Measurements from ENCODE around the gene CACNA1C. TPM values are rescaled to one million over a fixed set of nuclear protein-coding genes. Genes with fewer than 3 reads are reported as not detected.

The CACNA1C gene
- total RNA-seq, 5 donors from 2014 or later (not counting 1 experiment from before 2014, with no cell fraction given), result 0.10 to 0.26 (median 0.16) TPM

GRCh38 chr12:2309647-2310046 is 256.9 kb downstream of the CACNA1C start:
- WGBS (ENCODE audit: insufficient coverage), result 86% methylated on average over 3 of the region's 5 CpGs
- H3K9me3 Mint-ChIP-seq, result no peaks in the 10 kb centered on the region
- POLR2A ChIA-PET, result no interaction called here
- H3K36me3 Mint-ChIP-seq, result no peaks in the 10 kb centered on the region
- H3K27me3 Mint-ChIP-seq, result no peaks in the 10 kb centered on the region
- no peak overlapping the region for H3K4me3 Mint-ChIP-seq
- DNase-seq (no peak), ATAC-seq (replicated peaks in 1 of 4) (no peak)
- no peak overlapping the region for H3K4me3 ChIP-seq (ENCODE audit: control insufficient read depth in 1 of 2, extremely low read depth in 1 of 2, low read length in 1 of 2)
- H3K36me3 ChIP-seq (ENCODE audit: control insufficient read depth in 2 of 2, extremely low read depth in 1 of 2, insufficient read depth in 1 of 2, low read length in 1 of 2), result no peaks in the 10 kb centered on the region
- no peaks in the 10 kb centered on the region for H3K9me3 ChIP-seq
- H3K4me1 Mint-ChIP-seq, result peaks cover 0 to 3% (median 0%) of the 10 kb centered on the region in 3 donors
- no peaks in the 10 kb centered on the region for H3K4me1 ChIP-seq (ENCODE audit: control insufficient read depth in 1 of 2, extremely low read depth in 1 of 2, insufficient read depth in 2 of 2, low read length in 2 of 2)
- CTCF ChIA-PET, result no interaction called here
- no peak overlapping the region for H3K27ac ChIP-seq (ENCODE audit: low read length)
- peaks cover 0 to 6% of the 10 kb centered on the region in 2 experiments for H3K27me3 ChIP-seq (replicated peaks in 1 of 2; ENCODE audit: control insufficient read depth in 2 of 2, extremely low read depth in 1 of 2, insufficient read depth in 2 of 2, low read length in 1 of 2)
- H3K27ac Mint-ChIP-seq, result no peak overlapping the region

DNA sequence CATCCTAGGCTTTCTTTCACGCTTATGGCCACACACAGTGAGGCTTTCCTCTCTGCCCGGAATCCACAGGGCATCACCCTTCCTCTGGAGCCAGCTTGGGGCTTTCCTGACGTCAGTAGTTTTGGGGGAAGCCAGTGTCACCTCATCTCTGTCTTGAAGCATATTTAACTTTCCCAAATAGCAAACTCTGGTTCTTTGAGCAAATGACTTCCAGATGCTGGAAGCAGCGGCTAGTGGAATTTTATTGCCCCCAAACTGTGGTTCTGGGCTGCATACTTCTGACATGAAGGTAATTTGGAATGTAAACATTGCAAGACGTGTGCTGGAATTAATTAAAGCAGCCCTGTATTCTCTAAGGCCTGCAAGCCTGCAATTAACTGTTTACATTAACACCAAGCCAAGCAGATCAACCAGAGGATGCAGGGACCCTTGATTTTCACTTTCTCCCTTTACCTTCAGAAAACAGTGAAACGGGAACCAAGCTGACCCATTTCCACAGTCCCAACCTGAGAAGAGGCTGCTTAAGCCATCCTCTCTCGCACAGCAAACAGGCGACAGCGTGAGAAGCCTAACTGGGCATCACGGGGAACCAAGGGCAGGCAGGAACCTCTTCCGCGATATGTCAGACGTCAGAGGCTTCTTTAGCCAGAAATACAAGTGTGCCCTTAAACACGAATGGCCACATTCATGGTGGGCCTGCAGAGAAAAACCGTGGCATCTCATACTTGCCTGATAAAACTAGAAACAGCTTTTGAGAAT is 258.4 kb downstream of the CACNA1C start:
- Mint-ChIP-seq H3K36me3 (no peaks in the 10 kb centered on the region), H3K4me1 (no peaks in the 10 kb centered on the region), H3K27ac (no peak overlapping the region), H3K4me3 (no peak overlapping the region), H3K9me3 (no peaks in the 10 kb centered on the region), H3K27me3 (no peaks in the 10 kb centered on the region)
- ChIA-PET POLR2A (no interaction called here), CTCF (no interaction called here)
- Histone ChIP-seq H3K4me1 (ENCODE audit: control insufficient read depth in 1 of 2, extremely low read depth in 1 of 2, insufficient read depth in 2 of 2, low read length in 2 of 2) (no peaks in the 10 kb centered on the region), H3K27me3 (replicated peaks in 1 of 2; ENCODE audit: control insufficient read depth in 2 of 2, extremely low read depth in 1 of 2, insufficient read depth in 2 of 2, low read length in 1 of 2) (peaks cover 0 to 3% of the 10 kb centered on the region in 2 experiments), H3K36me3 (ENCODE audit: control insufficient read depth in 2 of 2, extremely low read depth in 1 of 2, insufficient read depth in 1 of 2, low read length in 1 of 2) (no peaks in the 10 kb centered on the region), H3K9me3 (no peaks in the 10 kb centered on the region), H3K4me3 (ENCODE audit: control insufficient read depth in 1 of 2, extremely low read depth in 1 of 2, low read length in 1 of 2) (no peak overlapping the region), H3K27ac (ENCODE audit: low read length) (no peak overlapping the region)
- no peak for DNase-seq
- 78% methylated on average over 10 of the region's 15 CpGs for whole genome bisulfite sequencing (ENCODE audit: insufficient coverage)
- no peak for ATAC-seq (replicated peaks in 1 of 4)

- H3K36me3 ChIP-seq (ENCODE audit: control insufficient read depth in 2 of 2, extremely low read depth in 1 of 2, insufficient read depth in 1 of 2, low read length in 1 of 2), result no peaks in the 10 kb centered on the region
- Mint-ChIP-seq H3K27me3 (no peaks in the 10 kb centered on the region), H3K27ac (no peak overlapping the region), H3K36me3 (no peaks in the 10 kb centered on the region), H3K4me1 (no peaks in the 10 kb centered on the region), H3K4me3 (no peak overlapping the region), H3K9me3 (no peaks in the 10 kb centered on the region)
- H3K4me3 ChIP-seq (ENCODE audit: control insufficient read depth in 1 of 2, extremely low read depth in 1 of 2, low read length in 1 of 2), result no peak overlapping the region
- peaks cover 0 to 3% of the 10 kb centered on the region in 2 experiments for H3K27me3 ChIP-seq (replicated peaks in 1 of 2; ENCODE audit: control insufficient read depth in 2 of 2, extremely low read depth in 1 of 2, insufficient read depth in 2 of 2, low read length in 1 of 2)
- ChIA-PET POLR2A (no interaction called here), CTCF (no interaction called here)
- H3K27ac ChIP-seq (ENCODE audit: low read length), result no peak overlapping the region
- H3K9me3 ChIP-seq, result no peaks in the 10 kb centered on the region
- no peak for DNase-seq
- H3K4me1 ChIP-seq (ENCODE audit: control insufficient read depth in 1 of 2, extremely low read depth in 1 of 2, insufficient read depth in 2 of 2, low read length in 2 of 2), result no peaks in the 10 kb centered on the region
- WGBS (ENCODE audit: insufficient coverage), result 100% methylated on average over 3 of the region's 7 CpGs
- no peak for ATAC-seq (replicated peaks in 1 of 4)
Measured at GRCh38 chr12:2312175-2312574, 259.4 kb downstream of the CACNA1C start.

- H3K9me3 Mint-ChIP-seq, result no peaks in the 10 kb centered on the region
- H3K27ac ChIP-seq (ENCODE audit: low read length), result no peak overlapping the region
- no peak overlapping the region for H3K27ac Mint-ChIP-seq
- H3K4me1 Mint-ChIP-seq, result no peaks in the 10 kb centered on the region
- no peak overlapping the region for H3K4me3 ChIP-seq (ENCODE audit: control insufficient read depth in 1 of 2, extremely low read depth in 1 of 2, low read length in 1 of 2)
- ChIA-PET POLR2A (no interaction called here), CTCF (no interaction called here)
- H3K4me3 Mint-ChIP-seq, result no peak overlapping the region
- H3K9me3 ChIP-seq, result no peaks in the 10 kb centered on the region
- peaks cover 0 to 3% of the 10 kb centered on the region in 2 experiments for H3K27me3 ChIP-seq (replicated peaks in 1 of 2; ENCODE audit: control insufficient read depth in 2 of 2, extremely low read depth in 1 of 2, insufficient read depth in 2 of 2, low read length in 1 of 2)
- H3K4me1 ChIP-seq (ENCODE audit: control insufficient read depth in 1 of 2, extremely low read depth in 1 of 2, insufficient read depth in 2 of 2, low read length in 2 of 2), result no peaks in the 10 kb centered on the region
- H3K27me3 Mint-ChIP-seq, result no peaks in the 10 kb centered on the region
- DNase-seq, result no peak
- no CpG with 5 or more reads among the region's 1 CpG for WGBS (ENCODE audit: insufficient coverage)
- no peaks in the 10 kb centered on the region for H3K36me3 ChIP-seq (ENCODE audit: control insufficient read depth in 2 of 2, extremely low read depth in 1 of 2, insufficient read depth in 1 of 2, low read length in 1 of 2)
- no peaks in the 10 kb centered on the region for H3K36me3 Mint-ChIP-seq
- no peak for ATAC-seq (replicated peaks in 1 of 4)
Measured at GRCh38 chr12:2312770-2313169, 260.0 kb downstream of the CACNA1C start.

GRCh38 chr12:2314492-2314891 is 261.7 kb downstream of the CACNA1C start:
- H3K4me3 Mint-ChIP-seq, result no peak overlapping the region
- H3K27me3 ChIP-seq (replicated peaks in 1 of 2; ENCODE audit: control insufficient read depth in 2 of 2, extremely low read depth in 1 of 2, insufficient read depth in 2 of 2, low read length in 1 of 2), result peaks cover 0 to 5% of the 10 kb centered on the region in 2 experiments
- peaks cover 0 to under 1% of the 10 kb centered on the region in 2 donors for H3K27me3 Mint-ChIP-seq
- no peaks in the 10 kb centered on the region for H3K4me1 ChIP-seq (ENCODE audit: control insufficient read depth in 1 of 2, extremely low read depth in 1 of 2, insufficient read depth in 2 of 2, low read length in 2 of 2)
- ATAC-seq (replicated peaks in 1 of 4) (no peak), DNase-seq (no peak)
- no peak overlapping the region for H3K27ac ChIP-seq (ENCODE audit: low read length)
- H3K27ac Mint-ChIP-seq, result no peak overlapping the region
- H3K4me1 Mint-ChIP-seq, result no peaks in the 10 kb centered on the region
- CTCF ChIA-PET, result no interaction called here
- POLR2A ChIA-PET, result no interaction called here
- H3K4me3 ChIP-seq (ENCODE audit: control insufficient read depth in 1 of 2, extremely low read depth in 1 of 2, low read length in 1 of 2), result no peak overlapping the region
- H3K36me3 ChIP-seq (ENCODE audit: control insufficient read depth in 2 of 2, extremely low read depth in 1 of 2, insufficient read depth in 1 of 2, low read length in 1 of 2), result no peaks in the 10 kb centered on the region
- WGBS (ENCODE audit: insufficient coverage), result no CpG with 5 or more reads among the region's 2 CpGs
- no peaks in the 10 kb centered on the region for H3K36me3 Mint-ChIP-seq
- no peaks in the 10 kb centered on the region for H3K9me3 Mint-ChIP-seq
- no peaks in the 10 kb centered on the region for H3K9me3 ChIP-seq

DNA sequence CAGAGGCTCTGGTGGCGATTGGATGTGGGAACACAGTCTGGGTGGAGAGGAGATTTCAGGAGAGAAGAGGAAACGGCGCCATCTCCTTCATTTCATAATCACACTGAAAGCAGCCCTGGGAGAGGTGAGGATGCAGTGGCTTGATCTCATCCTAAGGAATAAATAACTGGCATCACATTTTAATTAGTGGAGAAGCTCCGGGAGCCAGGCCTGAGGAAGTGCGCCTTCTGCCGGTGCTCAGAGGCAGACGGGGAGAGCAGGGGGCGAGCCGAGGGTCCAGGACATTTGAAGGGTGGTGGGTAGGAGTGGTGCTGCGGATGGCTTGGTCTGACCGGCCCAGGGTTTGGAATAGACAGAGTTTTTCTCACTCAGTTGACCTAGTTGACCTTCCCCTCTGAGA is 265.0 kb downstream of the CACNA1C start:
- Mint-ChIP-seq H3K36me3 (no peaks in the 10 kb centered on the region), H3K9me3 (no peaks in the 10 kb centered on the region), H3K27me3 (peaks cover 11 to 13% of the 10 kb centered on the region in 2 donors), H3K27ac (no peak overlapping the region), H3K4me1 (no peaks in the 10 kb centered on the region), H3K4me3 (no peak overlapping the region)
- H3K27ac ChIP-seq (ENCODE audit: low read length), result no peak overlapping the region
- H3K4me1 ChIP-seq (ENCODE audit: control insufficient read depth in 1 of 2, extremely low read depth in 1 of 2, insufficient read depth in 2 of 2, low read length in 2 of 2), result no peaks in the 10 kb centered on the region
- DNase-seq (no peak), ATAC-seq (replicated peaks in 1 of 4) (no peak)
- H3K36me3 ChIP-seq (ENCODE audit: control insufficient read depth in 2 of 2, extremely low read depth in 1 of 2, insufficient read depth in 1 of 2, low read length in 1 of 2), result no peaks in the 10 kb centered on the region
- WGBS (ENCODE audit: insufficient coverage), result 93% methylated on average over 8 of the region's 11 CpGs
- H3K9me3 ChIP-seq, result no peaks in the 10 kb centered on the region
- CTCF ChIA-PET, result no interaction called here
- H3K4me3 ChIP-seq (ENCODE audit: control insufficient read depth in 1 of 2, extremely low read depth in 1 of 2, low read length in 1 of 2), result no peak overlapping the region
- POLR2A ChIA-PET, result no interaction called here
- peaks cover 0 to 20% of the 10 kb centered on the region in 2 experiments for H3K27me3 ChIP-seq (replicated peaks in 1 of 2; ENCODE audit: control insufficient read depth in 2 of 2, extremely low read depth in 1 of 2, insufficient read depth in 2 of 2, low read length in 1 of 2)

GRCh38 chr12:2318286-2318685 is 265.5 kb downstream of the CACNA1C start:
- CTCF ChIA-PET, result no interaction called here
- H3K27ac Mint-ChIP-seq, result no peak overlapping the region
- no peak for ATAC-seq (replicated peaks in 1 of 4)

More at GRCh38 chr12:2318286-2318685, 265.5 kb downstream of the CACNA1C start:
- Histone ChIP-seq H3K27me3 (replicated peaks in 1 of 2; ENCODE audit: control insufficient read depth in 2 of 2, extremely low read depth in 1 of 2, insufficient read depth in 2 of 2, low read length in 1 of 2) (peaks cover 0 to 23% of the 10 kb centered on the region in 2 experiments), H3K9me3 (no peaks in the 10 kb centered on the region), H3K4me3 (ENCODE audit: control insufficient read depth in 1 of 2, extremely low read depth in 1 of 2, low read length in 1 of 2) (no peak overlapping the region), H3K36me3 (ENCODE audit: control insufficient read depth in 2 of 2, extremely low read depth in 1 of 2, insufficient read depth in 1 of 2, low read length in 1 of 2) (no peaks in the 10 kb centered on the region), H3K27ac (ENCODE audit: low read length) (no peak overlapping the region), H3K4me1 (ENCODE audit: control insufficient read depth in 1 of 2, extremely low read depth in 1 of 2, insufficient read depth in 2 of 2, low read length in 2 of 2) (no peaks in the 10 kb centered on the region)
- Mint-ChIP-seq H3K4me3 (no peak overlapping the region), H3K4me1 (no peaks in the 10 kb centered on the region), H3K27me3 (peaks cover 16 to 18% of the 10 kb centered on the region in 2 donors), H3K36me3 (no peaks in the 10 kb centered on the region), H3K9me3 (no peaks in the 10 kb centered on the region)
- no peak for DNase-seq
- POLR2A ChIA-PET, result no interaction called here
- 94% methylated on average over 7 of the region's 8 CpGs for WGBS (ENCODE audit: insufficient coverage)

All from T-cell (primary cell).